Activated CD4-positive, alpha-beta T cell treated with anti-CD3 and anti-CD28 coated beads for 24 hours (primary cell): Measurements from ENCODE around the gene OTOGL.

ENCODE experiments used
- DNase-seq, 2 donors: peaks; one replicate each; pipeline ENCODE4 v3.0.0-alpha.2; 2020; ENCODE audit warnings: low read depth in 2 of 2

The OTOGL gene

DNA sequence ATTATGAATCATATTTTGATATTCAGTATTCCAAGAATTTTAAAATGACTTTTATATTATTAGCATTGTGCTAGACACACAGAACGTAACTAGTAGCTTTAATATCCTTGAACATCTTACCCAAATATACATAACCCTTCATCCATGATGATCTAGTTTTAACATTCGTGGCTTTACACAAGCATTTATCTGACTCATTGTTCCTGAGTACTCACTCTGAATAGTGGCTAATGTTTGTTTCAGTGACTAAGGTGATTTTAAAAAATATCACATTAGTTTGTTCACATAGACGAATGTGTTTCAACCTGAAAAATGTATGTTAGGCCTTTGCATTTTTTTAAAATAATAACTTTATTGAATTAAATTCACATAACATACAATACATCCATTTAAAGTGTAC lies 264.7 kb downstream of the OTOGL start:
- no peak for DNase-seq

DNA sequence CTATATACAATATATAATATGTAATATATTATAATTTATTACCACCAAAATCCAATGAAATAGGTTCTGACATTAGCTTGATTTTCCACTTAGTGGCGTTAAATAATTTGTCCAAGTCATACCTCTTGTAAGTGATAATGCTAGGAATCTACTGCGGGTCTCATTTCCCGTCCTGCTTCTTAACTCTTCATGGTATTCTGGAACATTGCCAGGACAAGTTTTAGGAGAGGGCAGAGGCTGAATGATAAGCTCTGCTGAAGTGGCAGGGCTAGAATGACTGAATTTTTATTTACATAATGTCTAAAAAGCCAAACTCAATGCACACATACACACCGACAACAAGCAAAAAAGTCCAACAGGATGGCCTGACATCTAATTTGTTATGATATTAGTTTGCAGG lies 274.3 kb downstream of the OTOGL start:
- no peak for DNase-seq

DNA sequence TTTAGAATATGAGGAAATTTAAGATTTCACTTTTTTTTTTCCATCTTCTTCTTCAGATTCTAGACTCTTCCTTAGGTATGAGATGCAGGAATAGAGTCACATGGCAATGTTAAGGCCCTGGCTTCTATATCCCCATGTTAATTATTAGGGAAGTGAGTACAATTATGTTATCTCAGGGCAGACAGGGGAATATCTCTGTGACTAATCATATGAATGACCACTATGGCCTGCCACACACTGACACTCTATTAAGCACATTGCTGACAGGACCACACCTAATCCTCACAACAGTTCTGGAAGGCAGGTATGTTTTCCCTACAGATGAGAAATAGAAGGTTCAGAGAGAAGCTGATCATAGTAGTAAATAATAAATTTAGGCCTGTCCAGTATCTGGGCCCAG lies 275.3 kb downstream of the OTOGL start:
- no peak for DNase-seq

GRCh38 chr12:80377140-80377794 lies 277.9 kb downstream of the OTOGL start:
- no peak for DNase-seq

DNA sequence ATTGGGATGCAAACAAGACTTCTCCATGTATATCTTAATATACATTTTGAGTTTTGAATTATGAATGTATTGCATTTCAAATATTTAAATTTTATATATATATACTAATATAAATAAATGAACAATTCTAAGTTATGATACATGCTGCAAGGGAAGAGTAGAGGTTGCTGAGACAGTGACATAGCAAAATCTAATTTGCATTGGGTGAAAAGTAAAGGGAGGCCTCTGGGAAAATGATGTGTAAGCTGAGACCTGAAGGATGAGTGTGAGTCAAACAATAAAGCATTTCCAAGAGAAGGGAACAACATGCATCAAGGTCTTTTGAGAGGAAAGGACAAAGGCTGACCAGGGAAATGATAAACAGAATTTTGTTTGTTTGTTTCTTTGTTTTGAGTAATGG lies 281.8 kb downstream of the OTOGL start:
- no peak for DNase-seq

DNA sequence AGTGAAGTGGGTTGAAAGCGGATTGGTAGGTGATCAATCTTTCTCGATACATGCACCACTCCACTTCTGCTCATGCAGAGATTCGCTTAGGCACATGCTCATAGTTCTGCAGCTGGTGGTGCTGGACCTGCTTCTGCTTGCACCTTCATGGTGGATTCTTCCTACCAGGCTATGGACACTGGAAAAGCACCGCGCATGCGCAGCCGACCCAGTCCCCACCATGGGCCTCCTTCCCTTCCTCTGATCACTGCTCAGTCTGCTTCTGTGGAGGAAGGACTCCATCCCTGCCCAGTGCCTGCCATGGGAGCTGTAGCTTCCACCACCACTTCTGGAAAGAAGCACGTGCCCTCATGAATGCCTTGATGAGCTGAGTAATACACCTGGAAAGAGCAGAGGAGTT lies 282.9 kb downstream of the OTOGL start:
- DNase-seq, result no peak

DNA sequence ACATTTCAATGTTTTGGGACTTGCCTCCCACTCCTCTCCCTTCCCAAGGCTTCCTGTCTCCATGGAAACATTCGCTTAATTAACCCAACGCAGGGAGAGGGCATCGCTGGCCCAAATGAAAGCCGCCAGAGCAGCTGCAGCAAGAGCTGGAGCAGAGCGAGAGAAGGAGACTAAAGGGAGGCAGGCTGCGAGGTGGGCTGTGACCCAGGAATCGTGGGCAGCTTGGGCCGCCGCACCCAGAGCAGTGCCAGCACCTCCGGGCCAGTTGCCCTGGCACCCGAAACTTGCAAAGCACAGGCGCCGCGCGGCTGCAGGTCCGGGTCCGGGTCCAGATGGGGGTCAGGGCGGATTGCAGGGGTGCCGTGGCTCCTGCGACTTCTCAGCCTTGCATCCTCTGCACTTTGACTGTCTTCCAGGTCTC lies 301.2 kb downstream of the OTOGL start:
- no peak for DNase-seq

- no peak for DNase-seq
Observed at GRCh38 chr12:80401191-80401590, 301.9 kb downstream of the OTOGL start.

- DNase-seq, result no peak
Observed at GRCh38 chr12:80404629-80405028, 305.3 kb downstream of the OTOGL start.

GRCh38 chr12:80406253-80406652 lies 306.9 kb downstream of the OTOGL start:
- DNase-seq, result no peak

GRCh38 chr12:80411787-80412186 lies 312.4 kb downstream of the OTOGL start:
- no peak for DNase-seq

DNA sequence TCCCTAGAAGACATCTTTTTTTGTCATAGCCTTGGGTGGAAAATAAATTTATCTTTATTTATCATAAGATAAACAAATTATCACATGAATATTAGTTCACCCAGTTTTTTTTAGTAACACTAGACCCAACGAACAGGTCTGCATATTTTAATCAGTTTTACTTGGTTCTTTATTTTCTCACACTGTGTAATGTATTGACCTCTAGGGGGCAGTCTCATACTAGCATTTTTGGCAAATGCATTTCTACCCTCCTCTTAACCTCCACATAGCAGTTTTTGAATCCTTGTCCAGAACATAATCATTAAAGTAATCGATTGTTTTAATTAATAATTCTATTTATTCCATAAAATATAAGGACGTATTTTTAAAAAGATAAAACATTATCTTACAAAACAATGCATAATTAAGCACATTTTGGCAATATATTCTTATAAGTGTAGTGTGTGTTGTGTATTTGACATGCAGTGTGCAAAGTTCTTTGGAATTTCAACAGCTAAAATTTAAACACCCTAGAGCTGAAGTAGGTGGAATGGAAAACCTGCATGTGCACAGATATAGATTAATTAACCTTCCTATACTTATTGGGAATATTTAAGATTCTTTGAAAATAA lies 313.1 kb downstream of the OTOGL start:
- no peak for DNase-seq

DNA sequence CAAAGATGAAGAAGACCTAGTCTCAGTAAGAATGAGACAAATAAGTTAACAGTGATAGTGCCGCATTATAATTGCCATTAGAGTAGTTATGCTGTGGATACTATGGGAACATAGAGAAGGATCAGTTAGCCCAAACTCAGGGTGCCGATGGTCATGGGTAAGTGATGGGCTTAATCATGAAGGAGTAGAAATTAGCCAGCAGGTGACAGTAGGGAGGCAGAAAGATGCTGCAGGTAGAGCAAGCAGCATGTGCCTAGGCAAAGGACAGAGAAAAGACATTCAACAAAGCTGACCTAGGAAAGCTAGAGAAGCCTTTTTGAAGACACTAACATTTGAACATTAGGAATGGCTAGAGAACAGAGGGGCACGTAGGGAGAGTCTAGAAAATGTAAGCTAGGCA lies 314.1 kb downstream of the OTOGL start:
- DNase-seq, result no peak

GRCh38 chr12:80415466-80415865 lies 316.1 kb downstream of the OTOGL start:
- DNase-seq, result no peak

DNA sequence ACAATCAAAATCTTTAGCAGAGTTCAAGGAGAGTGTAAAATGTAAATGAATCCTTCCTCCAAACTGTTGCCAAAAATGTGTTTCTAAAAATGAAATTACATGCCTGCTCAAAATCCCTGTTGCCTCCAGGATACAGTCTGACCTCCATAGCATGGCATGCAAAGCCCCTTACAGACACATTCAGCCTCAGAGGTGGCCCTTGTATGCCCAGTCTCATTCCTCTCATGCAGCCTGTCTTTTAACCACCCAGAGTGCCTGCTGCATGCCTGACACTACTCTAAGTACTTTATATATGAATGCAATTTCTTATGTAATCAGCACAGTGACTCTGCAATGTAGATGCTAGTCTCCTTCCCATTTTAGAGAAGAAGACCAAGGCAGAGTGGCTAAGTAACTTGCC lies 320.3 kb downstream of the OTOGL start:
- DNase-seq, result no peak

GRCh38 chr12:80420075-80420474 lies 320.7 kb downstream of the OTOGL start:
- DNase-seq, result no peak

DNA sequence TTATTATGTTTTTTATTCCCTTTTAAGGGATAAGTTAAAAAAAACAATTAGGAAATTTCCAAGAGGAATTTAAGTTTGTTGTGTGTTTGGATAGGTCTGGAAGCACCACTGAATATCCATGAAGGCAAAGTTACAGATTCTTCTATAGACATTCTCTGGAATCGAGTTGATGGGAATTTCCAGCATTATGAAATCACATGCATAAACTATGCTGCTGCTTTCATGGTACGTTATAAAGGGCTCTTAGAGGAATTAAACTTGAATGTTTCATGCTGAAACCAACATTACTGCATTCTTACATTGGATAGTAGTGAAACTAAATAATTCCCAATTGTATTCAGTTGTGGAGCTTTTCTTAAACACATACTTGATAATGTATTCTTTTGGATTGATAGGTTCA lies 323.2 kb downstream of the OTOGL start:
- no peak for DNase-seq
